HUES64 (cell line): Measurements from ENCODE around the gene OPA1.

Source experiments
- H3K27ac ChIP-seq: 2 replicates; pipeline ENCODE4 v1.7.0; 2013; ENCODE audit warnings: low read depth, low read length, inconsistent platforms
- H3K27me3 ChIP-seq: 2 replicates; pipeline ENCODE4 v1.6.1; 2013; ENCODE audit warnings: mild to moderate bottlenecking, low read length; ENCODE audit not compliant: insufficient read depth
- H3K36me3 ChIP-seq: 2 replicates; pipeline ENCODE4 v1.6.1; 2013; ENCODE audit warnings: mild to moderate bottlenecking, low read length; ENCODE audit not compliant: insufficient read depth
- H3K4me1 ChIP-seq: 2 replicates; pipeline ENCODE4 v1.6.1; 2013; ENCODE audit warnings: mild to moderate bottlenecking, low read length, moderate library complexity; ENCODE audit not compliant: insufficient read depth
- H3K4me3 ChIP-seq: 2 replicates; pipeline ENCODE4 v1.5.1; 2013; ENCODE audit warnings: mild to moderate bottlenecking, low read length, moderate library complexity
- H3K9ac ChIP-seq: 2 replicates; pipeline ENCODE4 v1.6.1; 2013; ENCODE audit warnings: mild to moderate bottlenecking, low read depth, low read length
- H3K9me3 ChIP-seq: 2 replicates; pipeline ENCODE4 v1.6.1; 2013; ENCODE audit warnings: low read depth, low read length; ENCODE audit not compliant: insufficient read depth
- WGBS: fragments of 150-250, 120-280 bp; methylation state at CpG from one replicate; pipeline ENCODE4 v1.1.7; 2013; ENCODE audit warnings: missing lambda C conversion rate; 5-methylcytosine and 5-hydroxymethylcytosine counted together

The OPA1 gene

DNA sequence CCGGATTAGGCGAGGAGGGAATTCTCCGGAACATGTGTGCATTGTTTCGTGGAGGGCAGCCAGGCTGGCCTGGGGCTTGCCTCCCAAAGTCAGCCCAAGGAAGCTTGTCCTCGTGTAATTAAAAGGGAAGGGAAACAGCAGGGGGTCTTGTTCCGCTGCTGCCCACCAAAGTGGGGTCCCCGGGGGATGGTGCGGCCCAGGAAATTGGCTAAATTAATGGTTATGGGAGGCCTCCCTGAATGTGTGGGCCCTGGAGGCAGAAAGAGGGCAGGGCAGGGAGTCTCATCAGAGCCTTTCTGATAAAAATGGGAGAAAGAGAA is 118.1 kb downstream of the OPA1 start:
- Histone ChIP-seq H3K36me3 (no peaks in the 10 kb centered on the region), H3K9ac (no peak overlapping the region), H3K9me3 (peaks cover 33% of the 10 kb centered on the region), H3K27ac (peak overlapping the region; percentile 55; the same call in 1 of the 2 replicates), H3K4me1 (peaks cover 23% of the 10 kb centered on the region; the same call in 1 of the 2 replicates), H3K4me3 (no peak overlapping the region), H3K27me3 (peaks cover 15% of the 10 kb centered on the region; the same call in 1 of the 2 replicates)
- 68% methylated on average over 8 of the region's 8 CpGs for WGBS

- no peak overlapping the region for H3K9ac ChIP-seq
- H3K27ac ChIP-seq, result peak overlapping the region; percentile 55; the same call in 1 of the 2 replicates
- peaks cover 36% of the 10 kb centered on the region for H3K9me3 ChIP-seq
- peaks cover 15% of the 10 kb centered on the region; the same call in 1 of the 2 replicates for H3K27me3 ChIP-seq
- peaks cover 23% of the 10 kb centered on the region; the same call in 1 of the 2 replicates for H3K4me1 ChIP-seq
- WGBS, result 90% methylated on average over 9 of the region's 9 CpGs
- H3K36me3 ChIP-seq, result no peaks in the 10 kb centered on the region
- H3K4me3 ChIP-seq, result no peak overlapping the region
Measured at GRCh38 chr3:193711523-193711963, 118.5 kb downstream of the OPA1 start.

DNA sequence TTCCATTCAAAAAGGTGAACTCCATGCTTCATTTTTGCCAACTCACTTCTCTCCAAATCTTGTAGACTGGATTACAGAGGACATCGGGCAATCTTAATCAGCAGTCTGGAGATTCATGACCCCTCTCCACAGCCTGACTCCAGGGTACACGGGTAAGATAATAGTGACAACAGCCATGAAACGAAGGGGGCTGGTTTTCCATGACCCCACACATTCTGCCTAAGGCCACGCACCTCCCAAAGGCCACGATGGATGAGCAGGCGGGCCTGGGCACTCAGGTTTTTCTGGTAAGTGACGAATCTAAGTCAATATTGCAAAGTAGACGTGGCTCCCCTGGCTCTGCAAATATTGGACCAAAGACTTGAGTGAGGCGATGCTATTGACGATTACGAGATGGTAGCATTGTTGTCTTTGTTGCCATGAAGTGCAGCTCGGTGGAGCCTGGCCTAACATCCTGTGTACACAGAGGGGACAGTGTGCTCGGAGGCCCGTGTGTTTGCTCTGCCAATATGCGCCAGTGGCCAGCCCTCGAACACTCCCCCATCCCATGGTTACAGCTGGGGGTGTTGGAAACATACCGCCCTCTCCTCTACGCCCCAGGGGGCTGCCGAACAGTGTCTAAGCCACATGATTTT is 119.1 kb downstream of the OPA1 start:
- Histone ChIP-seq H3K27ac (no peak overlapping the region), H3K9me3 (peaks cover 42% of the 10 kb centered on the region)
- WGBS, result 94% methylated on average over 18 of the region's 19 CpGs

GRCh38 chr3:193712938-193713337 is 119.9 kb downstream of the OPA1 start:
- Histone ChIP-seq H3K9me3 (peaks cover 45% of the 10 kb centered on the region), H3K9ac (no peak overlapping the region), H3K4me3 (no peak overlapping the region), H3K36me3 (no peaks in the 10 kb centered on the region), H3K27ac (no peak overlapping the region), H3K4me1 (peaks cover 23% of the 10 kb centered on the region; the same call in 1 of the 2 replicates), H3K27me3 (peaks cover 10% of the 10 kb centered on the region; the same call in 1 of the 2 replicates)
- 95% methylated on average over 5 of the region's 5 CpGs for WGBS

More for the DNA sequence above, 119.1 kb downstream of the OPA1 start:
- Histone ChIP-seq H3K9ac (no peak overlapping the region), H3K4me3 (no peak overlapping the region), H3K36me3 (no peaks in the 10 kb centered on the region), H3K4me1 (peaks cover 23% of the 10 kb centered on the region; the same call in 1 of the 2 replicates), H3K27me3 (peaks cover 15% of the 10 kb centered on the region; the same call in 1 of the 2 replicates)

DNA sequence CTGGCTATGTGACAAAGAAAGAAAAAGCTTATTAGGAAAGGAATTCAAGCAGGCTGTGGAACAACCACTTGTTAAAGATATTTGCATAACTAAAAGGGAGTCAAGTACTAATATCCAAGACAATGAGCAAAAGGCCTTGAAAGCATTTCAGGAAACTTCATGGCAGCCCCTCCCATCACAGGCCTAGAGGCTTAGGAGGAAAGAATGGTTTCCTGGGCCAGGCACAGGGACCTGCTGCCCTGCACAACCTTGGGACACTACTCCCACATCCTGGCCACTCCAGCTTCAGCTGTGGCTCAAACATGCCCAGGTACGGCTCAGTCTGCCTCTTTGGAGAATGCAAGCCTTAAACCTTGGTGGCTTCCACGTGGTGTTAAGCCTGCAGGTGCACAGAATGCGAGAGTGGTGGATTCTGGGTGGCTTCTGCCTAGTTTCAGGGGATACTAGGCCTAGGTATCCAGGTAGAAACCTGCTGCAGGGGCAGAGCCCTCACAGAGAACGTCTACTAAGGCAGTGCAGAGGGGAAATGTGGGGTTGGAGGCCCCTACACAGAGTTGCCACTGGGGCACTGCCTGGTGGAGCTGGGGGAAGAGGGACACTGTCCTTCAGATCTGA is 121.6 kb downstream of the OPA1 start:
- H3K9me3 ChIP-seq, result peaks cover 52% of the 10 kb centered on the region
- H3K36me3 ChIP-seq, result no peaks in the 10 kb centered on the region
- no peak overlapping the region for H3K9ac ChIP-seq
- H3K4me1 ChIP-seq, result peaks cover 23% of the 10 kb centered on the region; the same call in 1 of the 2 replicates
- 69% methylated on average over 4 of the region's 4 CpGs for WGBS
- H3K27ac ChIP-seq, result no peak overlapping the region
- H3K27me3 ChIP-seq, result no peaks in the 10 kb centered on the region
- H3K4me3 ChIP-seq, result no peak overlapping the region

DNA sequence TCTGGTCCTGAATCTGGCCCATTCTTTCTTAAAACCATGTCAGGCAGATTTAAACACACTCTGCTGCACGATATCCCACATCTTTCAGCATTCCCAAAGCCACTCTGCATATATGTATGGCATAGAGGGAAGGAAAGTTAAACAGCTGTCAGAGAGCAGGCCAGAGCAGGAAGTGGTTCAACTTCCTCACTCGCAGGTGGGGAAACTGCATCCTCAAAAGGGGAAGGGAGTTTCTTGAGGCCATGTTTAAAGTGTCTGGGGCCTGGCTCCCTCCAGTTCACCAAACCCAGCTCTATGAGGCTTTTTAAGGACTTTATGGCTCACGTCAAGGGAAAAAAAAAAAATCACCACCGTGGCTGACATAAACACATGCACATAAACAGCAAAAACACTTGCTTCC is 123.1 kb downstream of the OPA1 start:
- Histone ChIP-seq H3K4me3 (no peak overlapping the region), H3K27me3 (no peaks in the 10 kb centered on the region), H3K9me3 (peaks cover 60% of the 10 kb centered on the region), H3K4me1 (peaks cover 11% of the 10 kb centered on the region; the same call in 1 of the 2 replicates), H3K36me3 (no peaks in the 10 kb centered on the region), H3K9ac (no peak overlapping the region), H3K27ac (no peak overlapping the region)
- 92% methylated on average over 4 of the region's 4 CpGs for WGBS

- Histone ChIP-seq H3K4me1 (no peaks in the 10 kb centered on the region), H3K27me3 (no peaks in the 10 kb centered on the region), H3K36me3 (no peaks in the 10 kb centered on the region), H3K9ac (no peak overlapping the region), H3K27ac (no peak overlapping the region), H3K4me3 (no peak overlapping the region), H3K9me3 (peaks cover 41% of the 10 kb centered on the region)
- WGBS, result 79% methylated on average over 7 of the region's 7 CpGs
Measured at GRCh38 chr3:193719735-193720134, 126.7 kb downstream of the OPA1 start.

DNA sequence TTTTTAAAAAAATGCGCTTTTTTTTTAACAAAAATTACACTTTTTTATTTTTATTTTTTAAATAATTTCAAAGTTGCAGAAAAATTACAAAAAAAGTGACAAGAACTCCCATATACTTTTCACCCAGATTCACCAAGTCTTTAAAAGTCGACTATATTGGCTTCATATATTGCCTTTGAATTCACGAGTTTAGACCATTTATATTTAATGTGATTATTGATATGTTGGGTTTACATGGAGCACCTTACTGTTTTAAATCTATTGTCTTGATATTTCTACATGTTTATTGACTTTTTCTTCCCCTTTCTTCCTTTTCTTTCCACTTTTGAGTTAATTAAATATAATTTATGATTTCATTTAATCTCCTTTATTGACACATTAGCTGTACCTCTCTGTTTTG is 127.2 kb downstream of the OPA1 start:
- WGBS, result 93% methylated on average over 1 of the region's 3 CpGs
- Histone ChIP-seq H3K9me3 (peaks cover 37% of the 10 kb centered on the region), H3K9ac (no peak overlapping the region), H3K27ac (no peak overlapping the region), H3K27me3 (no peaks in the 10 kb centered on the region), H3K4me1 (no peaks in the 10 kb centered on the region), H3K4me3 (no peak overlapping the region), H3K36me3 (no peaks in the 10 kb centered on the region)

DNA sequence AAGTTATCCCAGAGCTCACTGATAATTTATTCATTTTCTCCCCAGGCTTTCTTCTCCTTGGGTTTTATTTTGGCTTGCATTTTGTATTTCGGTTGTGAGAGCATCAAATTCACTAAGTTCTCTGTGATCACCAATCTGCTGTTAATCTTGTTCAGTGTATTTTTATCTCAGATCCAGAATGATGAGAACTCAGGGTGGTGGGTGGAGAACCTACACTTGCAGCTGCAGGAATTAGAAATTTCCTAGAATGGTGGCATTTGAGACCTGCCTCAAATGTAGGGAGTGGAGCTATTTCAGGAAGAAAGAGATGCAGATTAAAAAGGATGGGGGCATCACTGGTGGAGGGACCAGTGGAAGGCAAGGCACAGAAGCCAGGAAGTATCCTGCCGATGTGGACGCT is 129.6 kb downstream of the OPA1 start:
- Histone ChIP-seq H3K4me1 (no peaks in the 10 kb centered on the region), H3K9ac (no peak overlapping the region), H3K36me3 (no peaks in the 10 kb centered on the region), H3K27me3 (no peaks in the 10 kb centered on the region), H3K4me3 (no peak overlapping the region), H3K27ac (no peak overlapping the region), H3K9me3 (peaks cover 18% of the 10 kb centered on the region)
- WGBS, result 93% methylated on average over 3 of the region's 3 CpGs

- H3K9me3 ChIP-seq, result no peaks in the 10 kb centered on the region
- peaks cover 21% of the 10 kb centered on the region for H3K4me1 ChIP-seq
- no peaks in the 10 kb centered on the region for H3K36me3 ChIP-seq
- H3K27ac ChIP-seq, result no peak overlapping the region
- H3K4me3 ChIP-seq, result no peak overlapping the region
- H3K27me3 ChIP-seq, result no peaks in the 10 kb centered on the region
- 87% methylated on average over 6 of the region's 6 CpGs for WGBS
- no peak overlapping the region for H3K9ac ChIP-seq
Measured at GRCh38 chr3:193727089-193727488, 134.1 kb downstream of the OPA1 start.

DNA sequence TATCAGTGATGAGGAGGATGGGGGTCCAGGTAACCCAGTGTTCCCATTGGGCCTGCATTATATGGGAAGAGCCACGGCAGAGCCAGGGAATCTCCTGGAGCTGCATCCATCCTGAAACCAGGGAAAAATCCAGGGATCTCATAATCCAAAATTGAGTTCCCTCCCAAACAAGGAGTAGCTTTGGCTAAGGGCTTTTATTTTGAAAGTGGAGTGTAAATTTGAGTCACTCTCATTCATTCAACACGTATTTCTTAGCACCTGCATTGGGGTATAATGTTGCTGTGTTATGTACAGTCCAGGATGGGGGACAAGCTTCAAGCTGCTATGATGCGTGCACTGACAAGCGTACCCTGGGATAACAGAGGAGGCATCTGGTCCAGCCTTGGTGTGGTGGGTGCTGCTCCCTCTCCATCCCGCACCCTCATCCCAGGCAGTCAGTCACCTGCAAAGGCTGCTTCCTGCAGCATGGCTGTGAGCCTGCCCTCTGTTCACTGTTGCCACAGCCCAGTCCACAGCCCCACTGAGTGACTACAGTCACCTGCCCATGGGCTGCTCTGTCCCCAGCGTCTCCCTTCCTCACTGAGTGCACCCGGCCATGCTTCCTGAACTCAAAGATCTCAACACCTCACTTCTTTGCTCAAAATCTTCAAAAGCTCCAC is 135.6 kb downstream of the OPA1 start:
- H3K9me3 ChIP-seq, result no peaks in the 10 kb centered on the region
- H3K4me3 ChIP-seq, result no peak overlapping the region
- H3K4me1 ChIP-seq, result peaks cover 21% of the 10 kb centered on the region
- 92% methylated on average over 7 of the region's 7 CpGs for WGBS
- no peaks in the 10 kb centered on the region for H3K27me3 ChIP-seq
- H3K9ac ChIP-seq, result no peak overlapping the region
- H3K27ac ChIP-seq, result no peak overlapping the region
- H3K36me3 ChIP-seq, result no peaks in the 10 kb centered on the region
